Limb (tissue), 2 donors: ENCODE data around the gene ACAT1.
"Not testable (repeated sequence)": the region's sequence is repeated elsewhere in the genome, so short reads cannot be mapped to it uniquely, and the experiment has no call there.

Source experiments
- DNase-seq, 2 donors: peaks; one replicate each; pipeline ENCODE4 v3.0.0-alpha.2; 2016; ENCODE audit errors: extremely low spot score in 2 of 2

Gene ACAT1

GRCh38 chr11:108121274-108122155, at the start of gene ACAT1:
Gene ACAT1, plus strand, starts transcription at chr11:108121567. Its CDS starts 40 bp downstream, at chr11:108121607.
- DNase-seq = peak; percentile 91 to 98

DNA sequence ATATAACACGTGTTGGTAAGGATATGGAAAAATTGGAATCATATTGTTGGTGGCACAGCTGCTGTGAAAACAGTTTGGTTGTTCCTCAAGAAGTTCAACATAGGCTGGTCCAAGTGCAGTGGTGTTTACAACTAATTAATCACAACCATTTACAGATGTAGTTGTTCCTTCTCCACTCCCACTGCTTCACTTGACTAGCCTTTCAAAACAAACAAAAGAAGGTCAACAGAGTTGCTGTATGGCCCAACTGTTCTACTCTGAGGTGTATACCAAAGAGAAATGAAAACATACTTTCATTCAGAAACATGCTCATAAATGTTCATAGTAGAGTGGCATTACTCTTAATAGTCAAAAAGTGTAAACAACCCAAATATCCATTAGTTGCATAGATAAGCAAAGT, 36.6 kb upstream of the ACAT1 start:
- DNase-seq = no peak

- DNase-seq = no peak
These were observed 35.7 kb upstream of the ACAT1 start for GRCh38 chr11:108085672-108086071.

- no peak for DNase-seq
These were observed 29.2 kb upstream of the ACAT1 start for GRCh38 chr11:108092134-108092533.

DNA sequence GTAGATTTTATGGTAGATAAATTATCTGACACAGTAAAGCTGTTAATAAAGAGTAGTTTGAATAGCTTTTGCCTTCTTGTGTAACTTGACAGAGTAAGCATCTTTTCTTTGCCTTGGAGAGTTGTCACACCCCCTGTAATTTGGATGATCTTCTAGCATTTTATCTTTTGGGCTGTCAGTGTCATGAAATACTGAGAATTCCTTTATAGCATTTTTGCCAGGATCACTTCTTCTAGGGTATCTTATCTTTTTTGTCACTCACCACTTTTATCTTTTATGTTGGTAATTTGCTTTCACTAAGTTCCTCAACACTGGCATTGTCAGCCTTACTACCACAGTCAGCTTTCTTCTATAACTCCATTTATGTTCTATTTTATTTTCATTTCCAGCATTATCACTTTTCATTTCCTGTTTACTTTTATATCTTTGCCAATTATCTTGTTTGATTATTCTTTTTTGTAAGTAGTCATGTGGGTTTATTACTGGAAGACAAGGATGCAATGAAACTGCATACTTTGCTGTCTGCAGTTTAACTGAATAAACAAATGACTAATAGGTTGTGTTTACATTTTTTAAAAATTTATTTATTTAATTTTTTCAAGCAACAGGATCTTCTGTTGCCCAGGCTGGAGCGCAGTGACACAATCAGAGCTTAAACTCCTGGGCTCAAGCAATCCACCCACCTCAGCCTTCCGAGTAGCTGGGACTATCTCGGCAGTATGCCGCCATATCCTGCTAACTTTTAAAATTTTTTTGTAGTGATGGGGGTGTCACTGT, 28.1 kb upstream of the ACAT1 start:
- DNase-seq = no peak

DNA sequence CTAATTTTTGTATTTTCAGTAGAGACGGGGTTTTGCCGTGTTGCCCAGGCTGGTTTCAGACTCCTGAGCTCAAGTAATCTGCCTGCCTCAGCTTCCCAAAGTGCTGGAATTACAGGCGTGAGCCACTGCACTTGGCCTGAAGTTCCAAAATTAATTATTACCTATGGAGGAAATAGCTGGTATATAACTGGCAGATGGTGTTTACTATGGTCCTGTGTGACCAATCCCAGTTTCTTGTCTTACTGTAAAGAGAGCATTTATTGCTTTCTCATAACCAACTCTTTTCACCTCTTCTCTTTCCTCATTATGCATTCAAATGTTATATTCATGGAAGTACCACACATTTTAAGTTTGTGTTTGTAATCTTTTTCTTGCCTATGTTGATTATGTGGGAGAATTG, 24.2 kb upstream of the ACAT1 start:
- DNase-seq = no peak

DNA sequence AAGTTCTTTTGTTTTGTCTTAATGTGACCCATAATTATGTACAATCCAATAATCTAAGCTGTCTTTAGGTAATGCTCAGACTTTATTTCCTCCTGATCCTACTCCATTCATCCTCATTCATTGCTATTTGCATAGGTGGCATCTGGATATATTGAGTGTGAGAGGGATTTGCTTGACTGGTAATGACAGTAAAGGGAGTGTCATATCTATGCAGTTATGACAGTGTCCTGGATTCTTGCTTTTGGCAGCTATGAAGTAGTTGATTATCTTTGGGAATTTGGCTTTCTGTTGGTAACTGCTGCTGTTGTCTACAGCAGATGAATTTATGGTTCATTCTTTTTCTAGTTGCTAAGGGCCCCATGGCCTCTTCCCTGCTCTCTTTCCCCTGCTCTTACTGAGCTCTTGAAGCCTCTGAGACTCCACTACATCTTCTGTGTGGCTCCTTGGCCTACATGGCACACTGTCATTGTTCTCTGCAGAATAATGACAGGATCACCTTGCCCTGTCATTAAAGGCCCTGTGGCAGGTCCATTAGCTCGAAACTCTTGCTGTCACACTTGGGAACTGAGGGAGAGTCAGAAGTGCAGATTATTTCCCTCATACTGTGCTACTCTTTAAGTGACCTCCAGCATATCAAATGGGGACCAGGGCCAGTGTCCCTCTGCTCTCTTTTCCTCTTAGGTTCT, 20.1 kb upstream of the ACAT1 start:
- no peak for DNase-seq

DNA sequence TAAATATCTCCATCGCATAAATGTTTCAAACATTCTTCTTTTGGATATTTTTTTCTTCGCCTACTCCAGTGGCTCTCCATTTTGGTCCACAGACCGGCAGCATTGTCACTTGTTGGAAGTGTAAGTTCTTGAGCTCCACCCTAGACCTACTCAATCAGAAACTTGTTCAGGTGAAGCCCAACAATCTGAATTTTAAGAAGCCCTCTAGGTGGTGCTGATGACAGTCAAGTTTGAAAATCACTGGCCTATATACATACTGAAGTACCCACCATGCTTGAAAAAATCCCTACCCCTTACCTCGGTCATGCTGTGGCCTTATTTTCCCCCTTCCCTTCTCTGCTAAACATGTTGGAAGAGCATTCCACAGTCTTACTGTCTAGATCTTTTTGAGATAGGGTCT, 10.2 kb upstream of the ACAT1 start:
- DNase-seq = no peak

GRCh38 chr11:108112057-108112456, 9.3 kb upstream of the ACAT1 start:
- DNase-seq = no peak

GRCh38 chr11:108115500-108116140, 5.7 kb upstream of the ACAT1 start:
- DNase-seq = peak; percentile 24 to 75

DNA sequence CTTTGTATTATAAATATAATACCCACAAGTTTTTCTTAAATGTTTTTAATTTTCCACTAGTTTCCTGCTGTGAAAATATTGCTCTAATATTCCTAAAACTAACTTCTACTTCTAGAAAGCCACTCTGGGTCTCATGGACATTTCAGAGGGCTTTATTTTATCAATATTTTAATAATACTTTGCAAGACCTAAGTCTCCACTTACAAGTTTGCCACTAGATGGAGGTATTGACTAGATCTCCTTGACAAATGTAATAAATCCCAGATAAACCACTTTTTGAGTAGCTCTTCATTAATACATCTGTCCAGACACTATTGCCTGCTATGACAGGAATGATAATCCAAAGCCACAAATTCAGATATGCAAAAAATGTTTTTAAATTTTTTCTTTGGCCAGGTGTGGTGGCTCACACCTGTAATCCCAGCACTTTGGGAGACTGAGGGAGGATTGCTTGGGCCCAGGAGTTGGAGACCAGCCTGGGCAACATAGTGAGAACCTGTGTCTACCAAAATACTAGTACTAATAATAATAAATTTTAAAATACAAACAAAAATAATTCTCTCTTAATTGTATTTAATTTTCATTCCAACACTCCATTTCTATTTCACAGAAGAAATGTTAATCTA, 3.5 kb upstream of the ACAT1 start:
- DNase-seq = peak in 1 of 2 donors; percentile 76

- not testable (repeated sequence) for DNase-seq
These were observed 462 bp upstream of the ACAT1 start for GRCh38 chr11:108120936-108121273.

GRCh38 chr11:108122166-108122628, 830 bp downstream of the ACAT1 start:
- peak in 1 of 2 donors; percentile 28 for DNase-seq

- DNase-seq = no peak
These were observed 3.7 kb downstream of the ACAT1 start for GRCh38 chr11:108125096-108125495.

- DNase-seq = no peak
These were observed 7.4 kb downstream of the ACAT1 start for GRCh38 chr11:108128772-108129171.

GRCh38 chr11:108131993-108132392, 10.6 kb downstream of the ACAT1 start:
- no peak for DNase-seq

- DNase-seq = not testable (repeated sequence)
These were observed 11.7 kb downstream of the ACAT1 start for GRCh38 chr11:108132993-108133538.

- DNase-seq = no peak
These were observed 14.6 kb downstream of the ACAT1 start for GRCh38 chr11:108135845-108136544.

DNA sequence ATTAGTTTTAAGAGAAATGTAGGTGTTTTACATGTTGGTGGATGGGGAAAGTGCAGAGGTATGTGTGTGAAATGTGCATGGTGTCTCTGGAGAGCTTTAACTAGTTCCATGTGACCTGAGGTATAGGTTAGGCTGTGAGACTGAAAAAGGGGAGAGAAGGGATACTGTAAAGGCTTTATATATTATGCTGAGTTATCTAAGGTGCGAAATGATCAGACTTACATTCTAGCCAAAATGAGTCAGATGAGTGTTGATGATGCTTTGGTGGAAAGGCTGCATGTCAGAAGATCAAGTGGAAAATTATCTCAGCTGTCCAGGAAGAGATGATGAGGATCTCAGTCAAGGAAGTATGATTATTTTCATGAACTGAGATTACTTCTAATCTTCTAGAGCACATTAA, 15.8 kb downstream of the ACAT1 start:
- DNase-seq = no peak

DNA sequence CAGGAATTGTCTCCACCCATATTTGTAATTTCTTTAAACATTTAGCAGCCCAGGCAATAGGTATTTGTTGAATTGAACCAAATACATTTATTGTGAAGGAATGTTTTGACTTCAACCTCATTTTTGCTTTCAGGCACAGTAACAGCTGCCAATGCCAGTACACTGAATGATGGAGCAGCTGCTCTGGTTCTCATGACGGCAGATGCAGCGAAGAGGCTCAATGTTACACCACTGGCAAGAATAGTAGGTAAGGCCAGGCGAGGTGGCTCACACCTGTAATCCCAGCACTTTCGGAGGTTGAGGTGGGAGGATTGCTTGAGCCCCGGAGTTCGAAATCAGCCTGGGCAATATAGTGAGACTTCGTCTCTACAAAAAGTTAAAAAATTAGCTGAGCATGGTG, 20.9 kb downstream of the ACAT1 start:
- DNase-seq = no peak
